ENCODE measurements around the gene NCAPG2.

GRCh38 chr7:158617737-158618128 is 86.9 kb downstream of the NCAPG2 start:
- TF ChIP-seq CTCF (conservative IDR thresholded peaks at IDR 0.05; ENCODE audit: low read length) = no peak
- TF ChIP-seq EZH2phosphoT487 (IDR thresholded peaks at IDR 0.05; ENCODE audit: borderline replicate concordance) = no peak

Measured in Loucy (cell line).